Measurements from ENCODE around the gene NETO2. TPM values are rescaled to one million over a fixed set of nuclear protein-coding genes. Genes with fewer than 3 reads are reported as not detected.
A peak's percentile ranks its signal among the peaks of the same experiment; 100 is the strongest.
"Not testable (repeated sequence)": the region's sequence is repeated elsewhere in the genome, so short reads cannot be mapped to it uniquely, and the experiment has no call there.

Gene NETO2
- 18.9 TPM for polyA plus RNA-seq (2012; ENCODE audit: missing spikeins)

- no peak for TF ChIP-seq POLR2AphosphoS5 (IDR thresholded peaks at IDR 0.05; ENCODE audit: low read depth, low read length)
- TF ChIP-seq TAF1 (IDR thresholded peaks at IDR 0.05; ENCODE audit: borderline replicate concordance, low read depth, low read length) = 0 out of 2 replicates have a peak, but pooled peaks have one; percentile 17
- peak; percentile 81; the same call in 1 of the 2 replicates for TF ChIP-seq POLR2A (IDR thresholded peaks at IDR 0.05; ENCODE audit: low read depth, low read length)
Measured at GRCh38 chr16:47143677-47144558, at the start of gene NETO2. NETO2 (minus strand) TSS chr16:47143945; CDS start chr16:47143612, 333 bp downstream.

GRCh38 chr16:47182318-47182717 lies 38.6 kb upstream of the NETO2 start:
- FAIRE-seq = no peak
- TF ChIP-seq POLR2A (IDR thresholded peaks at IDR 0.05; ENCODE audit: low read depth, low read length) (no peak), TAF1 (IDR thresholded peaks at IDR 0.05; ENCODE audit: borderline replicate concordance, low read depth, low read length) (no peak), POLR2AphosphoS5 (IDR thresholded peaks at IDR 0.05; ENCODE audit: low read depth, low read length) (no peak)
- DNase-seq (ENCODE audit: insufficient read length) = no peak

More at GRCh38 chr16:47143677-47144558, at the start of gene NETO2:
- DNase-seq (ENCODE audit: insufficient read length) (peak; percentile 55), FAIRE-seq (peak; percentile 74)

- not testable (repeated sequence) for FAIRE-seq; DNase-seq (ENCODE audit: insufficient read length)
Measured at GRCh38 chr16:47181066-47181465, 37.3 kb upstream of the NETO2 start.

GRCh38 chr16:47180073-47180472 lies 36.3 kb upstream of the NETO2 start:
- TF ChIP-seq TAF1 (IDR thresholded peaks at IDR 0.05; ENCODE audit: borderline replicate concordance, low read depth, low read length) = no peak

GRCh38 chr16:47175152-47175551 lies 31.4 kb upstream of the NETO2 start:
- no peak for TF ChIP-seq POLR2AphosphoS5 (IDR thresholded peaks at IDR 0.05; ENCODE audit: low read depth, low read length)
- no peak for TF ChIP-seq TAF1 (IDR thresholded peaks at IDR 0.05; ENCODE audit: borderline replicate concordance, low read depth, low read length)
- no peak for TF ChIP-seq POLR2A (IDR thresholded peaks at IDR 0.05; ENCODE audit: low read depth, low read length)
- DNase-seq (ENCODE audit: insufficient read length) (no peak), FAIRE-seq (no peak)

More at GRCh38 chr16:47180073-47180472, 36.3 kb upstream of the NETO2 start:
- FAIRE-seq = no peak
- no peak for DNase-seq (ENCODE audit: insufficient read length)

GRCh38 chr16:47162670-47163420 lies 19.1 kb upstream of the NETO2 start:
- DNase-seq (ENCODE audit: insufficient read length) (no peak), FAIRE-seq (no peak)
- TF ChIP-seq TAF1 (IDR thresholded peaks at IDR 0.05; ENCODE audit: borderline replicate concordance, low read depth, low read length) (no peak), POLR2A (IDR thresholded peaks at IDR 0.05; ENCODE audit: low read depth, low read length) (no peak), POLR2AphosphoS5 (IDR thresholded peaks at IDR 0.05; ENCODE audit: low read depth, low read length) (no peak)

GRCh38 chr16:47161464-47161863 lies 17.7 kb upstream of the NETO2 start:
- DNase-seq (ENCODE audit: insufficient read length) (no peak), FAIRE-seq (no peak)
- TF ChIP-seq POLR2A (IDR thresholded peaks at IDR 0.05; ENCODE audit: low read depth, low read length) (no peak), POLR2AphosphoS5 (IDR thresholded peaks at IDR 0.05; ENCODE audit: low read depth, low read length) (no peak), TAF1 (IDR thresholded peaks at IDR 0.05; ENCODE audit: borderline replicate concordance, low read depth, low read length) (no peak)

GRCh38 chr16:47160422-47160821 lies 16.7 kb upstream of the NETO2 start:
- DNase-seq (ENCODE audit: insufficient read length) (no peak), FAIRE-seq (no peak)
- TF ChIP-seq TAF1 (IDR thresholded peaks at IDR 0.05; ENCODE audit: borderline replicate concordance, low read depth, low read length) (no peak), POLR2AphosphoS5 (IDR thresholded peaks at IDR 0.05; ENCODE audit: low read depth, low read length) (no peak), POLR2A (IDR thresholded peaks at IDR 0.05; ENCODE audit: low read depth, low read length) (no peak)

- DNase-seq (ENCODE audit: insufficient read length) (no peak), FAIRE-seq (no peak)
- TF ChIP-seq POLR2A (IDR thresholded peaks at IDR 0.05; ENCODE audit: low read depth, low read length) (no peak), POLR2AphosphoS5 (IDR thresholded peaks at IDR 0.05; ENCODE audit: low read depth, low read length) (no peak), TAF1 (IDR thresholded peaks at IDR 0.05; ENCODE audit: borderline replicate concordance, low read depth, low read length) (no peak)
Measured at GRCh38 chr16:47158992-47159391, 15.2 kb upstream of the NETO2 start.

- FAIRE-seq (no peak), DNase-seq (ENCODE audit: insufficient read length) (no peak)
- TF ChIP-seq POLR2A (IDR thresholded peaks at IDR 0.05; ENCODE audit: low read depth, low read length) (no peak), TAF1 (IDR thresholded peaks at IDR 0.05; ENCODE audit: borderline replicate concordance, low read depth, low read length) (no peak), POLR2AphosphoS5 (IDR thresholded peaks at IDR 0.05; ENCODE audit: low read depth, low read length) (no peak)
Measured at GRCh38 chr16:47156680-47157215, 13.0 kb upstream of the NETO2 start.

- FAIRE-seq; DNase-seq (ENCODE audit: insufficient read length): not testable (repeated sequence)
Measured at GRCh38 chr16:47152501-47152900, 8.8 kb upstream of the NETO2 start.

GRCh38 chr16:47150067-47150466 lies 6.3 kb upstream of the NETO2 start:
- FAIRE-seq = no peak
- DNase-seq (ENCODE audit: insufficient read length) = no peak

More at GRCh38 chr16:47150067-47150466, 6.3 kb upstream of the NETO2 start:
- TF ChIP-seq TAF1 (IDR thresholded peaks at IDR 0.05; ENCODE audit: borderline replicate concordance, low read depth, low read length) (no peak), POLR2AphosphoS5 (IDR thresholded peaks at IDR 0.05; ENCODE audit: low read depth, low read length) (no peak), POLR2A (IDR thresholded peaks at IDR 0.05; ENCODE audit: low read depth, low read length) (no peak)

All from GM12892 (cell line).